GM12878 (cell line): ENCODE results near the gene ZNF506. TPM values are rescaled to one million over a fixed set of nuclear protein-coding genes. Genes with fewer than 3 reads are reported as not detected.
"Not testable (repeated sequence)": the region's sequence is repeated elsewhere in the genome, so short reads cannot be mapped to it uniquely, and the experiment has no call there.

ENCODE experiments used
- ATAC-seq: fragments of 200-7000 bp; cut with Tn5 transposase; 3 replicates; pipeline ENCODE4 v1.9.1; 2020; ENCODE audit warnings: mild to moderate bottlenecking, moderate library complexity
- BruUV-seq: library from RNA; stranded (reverse); fragments of 400-500 nt; replicated peaks from 2 replicates; lab custom pipeline; 2021; lab: Mats Ljungman, UMichigan
- CTCF ChIA-PET: fragments of 300-600 bp; sonication (Branson Sonifier 250); formaldehyde crosslinking; extraction: SDS; loops from one replicate; lab custom pipeline; 2021; ENCODE audit warnings: inconsistent platforms; lab: Yijun Ruan, JAX
- POLR2A ChIA-PET: fragments of 350-600 bp; formaldehyde crosslinking; extraction: SDS; loops from one replicate; lab custom pipeline; 2021; ENCODE audit warnings: inconsistent platforms; lab: Charles Lee
- RAD21 ChIA-PET: fragments of 300-600 bp; sonication (Branson Sonifier 250); formaldehyde crosslinking; loops from one replicate; lab custom pipeline; 2023; ENCODE audit warnings: antibody characterized with exemption; ENCODE audit not compliant: unreplicated experiment; lab: Charles Lee
- SMC1A ChIA-PET: fragments of 300-600 bp; sonication (Branson Sonifier 250); formaldehyde crosslinking; loops from one replicate; lab custom pipeline; 2023; ENCODE audit not compliant: unreplicated experiment, uncharacterized antibody; lab: Charles Lee
- DNase-seq: peaks from one replicate; pipeline ENCODE4 v3.0.0-alpha.2; 2011; ENCODE audit warnings: low read depth, low spot score
- FAIRE-seq: peaks from 3 replicates; lab custom pipeline; 2011; peaks lifted over from hg19 to GRCh38; lab: Jason Lieb, UNC
- H2AFZ ChIP-seq: 2 replicates; pipeline ENCODE4 v1.6.0; 2011; ENCODE audit warnings: low read depth, low read length, control low read depth; ENCODE audit not compliant: control insufficient read depth
- H3K27ac ChIP-seq: 2 replicates; pipeline ENCODE4 v1.5.1; 2011; ENCODE audit warnings: control low read depth; ENCODE audit not compliant: control insufficient read depth, insufficient read depth
- H3K27me3 ChIP-seq, 2 experiments: replicated peaks in 1 of 2; 2 replicates each; pipeline versions ENCODE4 v1.6.0 to v1.6.1; 2011; ENCODE audit warnings: low read length in 1 of 2; ENCODE audit not compliant: control insufficient read depth in 2 of 2, insufficient read depth in 2 of 2
- H3K36me3 ChIP-seq, 2 experiments: 2 replicates each; pipeline ENCODE4 v1.5.1; 2011; ENCODE audit warnings: low read length in 1 of 2; ENCODE audit not compliant: control insufficient read depth in 2 of 2, insufficient read depth in 2 of 2
- H3K4me1 ChIP-seq: 2 replicates; pipeline ENCODE4 v1.6.1; 2011; ENCODE audit warnings: mild to moderate bottlenecking, low read length, moderate library complexity, mixed read lengths; ENCODE audit not compliant: control insufficient read depth, insufficient read depth
- H3K4me2 ChIP-seq: 2 replicates; pipeline ENCODE4 v1.6.0; 2011; ENCODE audit warnings: control low read depth; ENCODE audit not compliant: control insufficient read depth, insufficient read depth
- H3K4me3 ChIP-seq: fragments of 200-600 bp; sonication (generic); 2 replicates; pipeline ENCODE4 v1.5.1; 2016
- H3K79me2 ChIP-seq: 2 replicates; pipeline ENCODE4 v1.6.0; 2011; ENCODE audit warnings: low read length; ENCODE audit not compliant: control insufficient read depth, insufficient read depth
- H3K9ac ChIP-seq: 2 replicates; pipeline ENCODE4 v1.8.0; 2011; ENCODE audit warnings: low read length, control low read depth, mixed read lengths; ENCODE audit not compliant: control insufficient read depth, insufficient read depth
- H3K9me3 ChIP-seq: replicated peaks from 3 replicates; pipeline ENCODE4 v1.5.1; 2011; ENCODE audit warnings: mild to moderate bottlenecking, low read length; ENCODE audit not compliant: control insufficient read depth, insufficient read depth
- H4K20me1 ChIP-seq: 2 replicates; pipeline ENCODE4 v1.6.0; 2011; ENCODE audit not compliant: control insufficient read depth, insufficient read depth
- SPI1 ChIP-seq: IDR thresholded peaks from 2 replicates; pipeline ENCODE4 v1.6.1; 2011; ENCODE audit warnings: low read depth, mild to moderate bottlenecking, low read length, moderate library complexity, borderline replicate concordance; ENCODE audit not compliant: insufficient read depth
- ZBTB40 ChIP-seq: fragments of 450-650 bp; IDR thresholded peaks from 2 replicates; pipeline ENCODE4 v1.6.1; 2016; ENCODE audit warnings: mild to moderate bottlenecking, moderate library complexity, borderline replicate concordance
- WGBS: methylation state at CpG from one replicate; pipeline ENCODE4 v1.1.6; 2016; ENCODE audit warnings: low lambda C conversion rate; ENCODE audit not compliant: insufficient replicate concordance, insufficient coverage; ENCODE audit errors: missing lambda C conversion rate; 5-methylcytosine and 5-hydroxymethylcytosine counted together
- in situ Hi-C: fragments of 300-500 bp; cut with MboI; formaldehyde crosslinking; loops from 9 replicates; pipeline ENCODE4 v1.14.3; 2018; ENCODE audit warnings: mixed read lengths
- intact Hi-C: fragments of 100-400 bp; cut with micrococcal nuclease; formaldehyde crosslinking; loops from one replicate; pipeline ENCODE4 v1.14.2; 2022; ENCODE audit not compliant: unreplicated experiment
- polyA plus RNA-seq, 11 experiments: library from polyadenylated mRNA; depleted of rRNA in 4 of 11; unstranded in 6 of 11; stranded (reverse) in 5 of 11; fragments of >200 nt; fragmentation: Nextera tagmentation in 4 of 11; fragmentation: Illumina TruSeq in 1 of 11; extraction: Ambion mirVana in 4 of 11; extraction: Trizol in 1 of 11; gene quantifications; 1 replicate in 1 of 11; 2 replicates in 10 of 11; pipeline versions ENCODE4 v1.2.1 to v1.2.3, GENCODE V29; 2011 to 2016; ENCODE audit warnings: inconsistent platforms in 2 of 11, missing spikeins in 2 of 11, low read depth in 1 of 11
- total RNA-seq, 4 experiments: library from RNA; depleted of rRNA in 3 of 4; stranded (reverse); fragments of >200 nt in 3 of 4; fragmentation: Illumina TruSeq in 1 of 4; extraction: Trizol in 1 of 4; gene quantifications; 2 replicates each; pipeline versions ENCODE4 v1.2.1 to v1.2.3, GENCODE V29; 2013 to 2021

ZNF506 gene
- total and polyA plus RNA-seq, 10 of the 15 experiments (the other 5 are each of a cell fraction or from before 2014, with no cell fraction given): 3.5 to 12.0 (median 7.9) TPM

DNA sequence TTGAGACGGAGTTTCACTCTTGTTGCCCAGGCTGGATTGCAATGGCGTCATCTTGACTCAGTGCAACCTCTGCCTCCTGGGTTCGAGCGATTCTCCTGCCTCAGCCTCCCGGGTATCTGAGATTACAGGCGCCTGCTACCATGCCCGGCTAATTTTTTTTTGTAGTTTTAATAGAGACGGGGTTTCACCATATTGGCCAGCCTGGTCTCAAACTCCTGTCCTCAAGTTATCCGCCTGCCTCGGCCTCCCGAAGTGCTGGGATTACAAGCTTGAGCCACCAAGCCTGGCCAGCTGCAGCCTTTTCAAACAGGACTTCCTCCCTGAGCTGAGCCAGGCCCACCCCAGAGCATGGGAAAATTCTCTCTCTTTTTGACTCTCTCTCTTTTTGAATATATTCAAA, 426 bp upstream of the ZNF506 start:
- H3K27me3 ChIP-seq, H3K4me2 ChIP-seq, DNase-seq, H4K20me1 ChIP-seq, H2AFZ ChIP-seq, FAIRE-seq, H3K36me3 ChIP-seq, ATAC-seq, H3K9ac ChIP-seq, in situ Hi-C loops, H3K4me1 ChIP-seq: not testable (repeated sequence)
- intact Hi-C loops: loop anchor here (5.0 kb wide), 3 partner anchors 45 to 160 kb away; partner anchors contain the start of genes ATP13A1, ZNF253 and ZNF93
- Histone ChIP-seq H3K4me3 (peak overlapping the region; percentile 90), H3K27ac (peak overlapping the region; percentile 58), H3K79me2 (peaks cover 14% of the 10 kb centered on the region), H3K9me3 (peaks cover 35% of the 10 kb centered on the region)
- ChIA-PET SMC1A (interaction anchor here (0.7 to 2.8 kb wide), 12 partner anchors 12 to 160 kb away, joined by 3 to 13 read pairs (median 3); partner anchors contain the start of gene ZNF93), RAD21 (interaction anchor here (1.0 to 2.1 kb wide), 6 partner anchors 14 to 160 kb away, joined by 3 to 14 read pairs (median 5); partner anchors contain the start of genes ZNF101 and ZNF253), POLR2A (interaction anchor here (0.7 to 2.2 kb wide), 6 partner anchors 41 to 154 kb away, joined by 3 to 10 read pairs (median 4); partner anchors contain the start of genes ZNF253 and ZNF93), CTCF (interaction anchor here (1.0 to 1.7 kb wide), 4 partner anchors 16 to 158 kb away, joined by 3 to 6 read pairs (median 4); partner anchors contain the start of gene ZNF253)
- TSS peak; percentile 97 for BruUV-seq
- WGBS: 6% methylated on average over 11 of the region's 11 CpGs
- peak; percentile 18 for TF ChIP-seq ZBTB40
- TF ChIP-seq SPI1: 0 out of 2 replicates have a peak, but pooled peaks have one; percentile 8
